Measurements from ENCODE around the gene LIN37.

The LIN37 gene, protein sequence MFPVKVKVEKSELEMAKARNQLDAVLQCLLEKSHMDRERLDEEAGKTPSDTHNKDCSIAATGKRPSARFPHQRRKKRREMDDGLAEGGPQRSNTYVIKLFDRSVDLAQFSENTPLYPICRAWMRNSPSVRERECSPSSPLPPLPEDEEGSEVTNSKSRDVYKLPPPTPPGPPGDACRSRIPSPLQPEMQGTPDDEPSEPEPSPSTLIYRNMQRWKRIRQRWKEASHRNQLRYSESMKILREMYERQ

DNA sequence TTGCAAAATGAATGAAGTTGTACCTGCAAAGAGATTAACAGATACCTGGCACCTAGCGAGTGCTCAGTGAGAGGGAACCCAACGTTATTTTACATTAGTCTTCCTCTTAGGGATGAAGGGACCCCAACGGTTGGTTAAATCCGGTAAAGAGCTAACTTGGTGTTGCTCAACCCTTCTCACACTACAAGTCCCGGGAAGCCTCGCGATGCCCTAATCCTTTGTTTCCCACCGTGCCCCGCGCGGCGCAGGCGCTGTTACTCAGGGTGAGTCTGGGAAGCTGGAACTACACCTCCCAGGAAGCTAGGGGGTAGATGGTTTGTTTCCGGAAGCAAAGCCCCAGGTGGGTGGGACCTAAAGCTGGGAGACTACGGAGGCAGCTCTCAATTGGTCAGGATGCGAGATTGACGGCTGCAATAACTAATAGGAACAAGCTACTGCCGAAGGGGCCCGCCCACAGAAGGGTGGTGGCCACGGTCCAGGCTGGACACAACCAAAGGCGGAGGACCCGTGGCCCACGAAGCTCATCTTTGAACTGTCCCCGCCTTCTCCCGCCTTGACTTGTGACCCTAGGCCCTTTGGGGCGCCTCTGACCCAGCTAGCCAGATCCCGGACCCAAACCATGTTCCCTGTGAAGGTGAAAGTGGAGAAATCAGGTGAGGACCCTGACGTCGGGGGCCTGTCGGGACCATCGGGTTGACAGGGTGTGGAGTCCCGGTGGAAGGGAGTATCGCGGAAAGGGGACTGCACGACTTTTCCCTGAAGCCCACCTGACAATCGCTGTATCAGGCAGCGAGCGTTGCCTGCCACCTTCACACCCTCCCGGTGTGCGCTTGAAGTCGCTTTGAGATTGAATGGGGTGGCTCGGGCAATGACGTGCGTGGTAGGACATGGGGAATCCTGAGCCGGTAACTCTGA lies at the start of gene LIN37:
Gene LIN37, plus strand, starts transcription at position 471 of the 915 bp plus-strand sequence. Its CDS starts 149 bp downstream, at position 620.
- DNase-seq = peak; percentile 97

GRCh38 chr19:35702223-35703012 lies 46.0 kb upstream of the LIN37 start:
- peak; percentile 97 for DNase-seq

DNA sequence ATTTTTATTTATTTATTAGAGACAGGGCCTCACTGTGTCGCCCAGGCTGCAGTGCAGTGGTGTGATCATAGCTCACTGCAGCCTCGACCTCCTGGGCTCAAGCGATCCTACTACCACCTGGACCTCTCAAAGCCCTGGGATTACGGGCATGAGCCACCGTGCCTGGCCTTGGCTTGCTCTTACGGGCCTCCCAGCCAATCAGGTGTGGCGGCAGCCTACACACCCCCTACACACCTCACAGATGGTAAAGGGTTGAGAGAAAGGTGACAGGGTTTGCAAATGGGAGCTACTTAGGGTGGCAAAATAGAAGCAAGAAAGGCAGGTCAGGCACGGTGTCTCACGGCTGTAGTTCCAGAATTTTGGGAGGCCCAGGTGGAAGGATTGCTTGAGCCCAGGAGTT lies 45.0 kb upstream of the LIN37 start:
- DNase-seq = no peak

- no peak for DNase-seq
These were observed 44.2 kb upstream of the LIN37 start, which contains the start of gene ZBTB32 for GRCh38 chr19:35704218-35704617. ZBTB32 (plus strand) TSS chr19:35704558; CDS start chr19:35714627, 10,069 bp downstream.

- DNase-seq = no peak
These were observed 40.0 kb upstream of the LIN37 start for GRCh38 chr19:35708391-35708790.

GRCh38 chr19:35710784-35711723 lies 37.3 kb upstream of the LIN37 start:
- DNase-seq = no peak

- DNase-seq = no peak
These were observed 35.5 kb upstream of the LIN37 start for GRCh38 chr19:35712567-35713505.

- no peak for DNase-seq
These were observed 34.9 kb upstream of the LIN37 start for GRCh38 chr19:35713506-35713850.

- DNase-seq = no peak
These were observed 34.4 kb upstream of the LIN37 start for GRCh38 chr19:35713904-35714495.

DNA sequence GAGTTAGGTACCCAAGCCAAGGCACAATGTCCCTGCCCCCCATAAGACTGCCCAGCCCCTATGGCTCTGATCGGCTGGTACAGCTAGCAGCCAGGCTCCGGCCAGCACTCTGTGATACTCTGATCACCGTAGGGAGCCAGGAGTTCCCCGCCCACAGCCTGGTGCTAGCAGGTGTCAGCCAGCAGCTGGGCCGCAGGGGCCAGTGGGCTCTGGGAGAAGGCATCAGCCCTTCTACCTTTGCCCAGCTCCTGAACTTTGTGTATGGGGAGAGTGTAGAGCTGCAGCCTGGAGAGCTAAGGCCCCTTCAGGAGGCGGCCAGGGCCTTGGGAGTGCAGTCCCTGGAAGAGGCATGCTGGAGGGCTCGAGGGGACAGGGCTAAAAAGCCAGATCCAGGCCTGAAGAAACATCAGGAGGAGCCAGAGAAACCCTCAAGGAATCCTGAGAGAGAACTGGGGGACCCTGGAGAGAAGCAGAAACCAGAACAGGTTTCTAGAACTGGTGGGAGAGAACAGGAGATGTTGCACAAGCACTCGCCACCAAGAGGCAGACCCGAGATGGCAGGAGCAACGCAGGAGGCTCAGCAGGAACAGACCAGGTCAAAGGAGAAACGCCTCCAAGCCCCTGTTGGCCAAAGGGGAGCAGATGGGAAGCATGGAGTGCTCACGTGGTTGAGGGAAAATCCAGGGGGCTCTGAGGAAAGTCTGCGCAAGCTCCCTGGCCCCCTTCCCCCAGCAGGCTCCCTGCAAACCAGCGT lies 33.6 kb upstream of the LIN37 start:
- DNase-seq = no peak

- no peak for DNase-seq
These were observed 33.0 kb upstream of the LIN37 start for GRCh38 chr19:35715355-35715809.

DNA sequence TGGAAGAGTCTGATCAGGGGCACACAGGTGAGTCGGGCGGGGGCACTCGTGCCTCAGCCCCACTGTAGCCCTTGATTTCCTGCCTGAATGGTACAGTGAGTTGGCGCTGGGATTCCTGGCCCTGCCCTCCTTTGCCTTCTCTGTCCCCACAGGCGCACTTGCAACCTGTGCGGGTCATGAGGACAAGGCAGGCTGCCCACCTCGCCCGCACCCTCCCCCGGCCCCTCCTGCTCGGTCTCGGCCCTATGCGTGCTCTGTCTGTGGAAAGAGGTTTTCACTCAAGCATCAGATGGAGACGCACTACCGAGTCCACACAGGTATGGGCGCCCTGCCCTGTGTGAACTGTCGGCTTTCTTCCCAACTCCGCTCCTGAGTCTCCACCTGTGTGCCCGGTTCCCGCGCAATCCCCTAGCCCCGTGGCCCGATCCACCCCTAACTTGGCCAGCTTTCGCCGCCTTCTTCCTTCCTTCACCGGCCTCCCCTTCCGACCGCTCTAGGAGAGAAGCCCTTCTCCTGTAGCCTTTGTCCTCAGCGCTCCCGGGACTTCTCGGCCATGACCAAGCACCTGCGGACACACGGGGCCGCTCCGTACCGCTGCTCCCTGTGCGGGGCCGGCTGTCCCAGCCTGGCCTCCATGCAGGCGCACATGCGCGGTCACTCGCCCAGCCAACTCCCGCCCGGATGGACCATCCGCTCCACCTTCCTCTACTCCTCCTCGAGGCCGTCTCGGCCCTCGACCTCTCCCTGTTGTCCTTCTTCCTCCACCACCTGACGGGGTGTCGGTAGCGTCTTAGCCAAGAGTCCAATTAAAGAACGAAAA lies 32.2 kb upstream of the LIN37 start:
- DNase-seq = no peak

GRCh38 chr19:35716801-35717664 lies 31.3 kb upstream of the LIN37 start:
- DNase-seq = peak; percentile 98

DNA sequence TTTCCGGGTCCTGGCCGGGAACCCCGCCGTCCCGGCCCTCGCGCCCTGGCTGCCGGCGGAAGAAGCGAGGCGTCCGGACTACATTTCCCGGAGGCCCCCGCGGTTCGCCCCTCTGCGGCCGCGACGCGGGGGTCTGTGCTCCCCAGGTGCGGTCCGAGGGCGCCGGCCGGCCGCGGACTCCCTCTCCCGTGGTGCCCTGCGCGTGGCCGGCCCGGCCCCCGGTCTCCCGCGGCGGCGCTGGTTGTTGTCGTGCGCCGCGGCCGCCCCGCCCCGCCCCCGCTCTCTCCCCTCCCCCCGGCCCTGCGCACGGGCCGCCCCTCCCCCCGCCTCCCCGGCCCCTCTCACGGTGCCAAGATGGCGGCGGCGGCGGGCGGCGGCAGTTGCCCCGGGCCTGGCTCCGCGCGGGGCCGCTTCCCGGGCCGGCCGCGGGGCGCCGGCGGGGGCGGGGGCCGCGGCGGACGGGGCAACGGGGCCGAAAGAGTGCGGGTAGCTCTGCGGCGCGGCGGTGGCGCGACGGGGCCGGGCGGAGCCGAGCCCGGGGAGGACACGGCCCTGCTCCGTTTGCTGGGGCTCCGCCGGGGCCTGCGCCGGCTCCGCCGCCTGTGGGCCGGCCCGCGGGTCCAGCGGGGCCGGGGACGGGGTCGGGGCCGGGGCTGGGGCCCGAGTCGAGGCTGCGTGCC lies 30.6 kb upstream of the LIN37 start, which contains the start of gene KMT2B:
Gene KMT2B, plus strand, starts transcription at position 339 of the 680 bp plus-strand sequence. Its CDS starts 16 bp downstream, at position 355.
- peak; percentile 98 for DNase-seq

GRCh38 chr19:35718345-35719041 lies 29.9 kb upstream of the LIN37 start:
- no peak for DNase-seq

All from NCI-H2171 (cell line).